Mesendoderm (in vitro differentiated cells): ENCODE results near the gene SLC13A1.

Experiments
- DNase-seq: peaks from one replicate; pipeline ENCODE4 v3.0.0; 2013
- H2AK5ac ChIP-seq: 2 replicates; pipeline ENCODE4 v1.6.1; 2013; ENCODE audit warnings: low read length, inconsistent platforms
- H2BK120ac ChIP-seq: 2 replicates; pipeline ENCODE4 v1.6.1; 2013; ENCODE audit warnings: low read depth, mild to moderate bottlenecking, low read length, moderate library complexity, mixed read lengths
- H2BK15ac ChIP-seq: replicated peaks from 2 replicates; pipeline ENCODE4 v1.6.1; 2013; ENCODE audit warnings: low read depth, mild to moderate bottlenecking, moderate library complexity
- H2BK5ac ChIP-seq: 2 replicates; pipeline ENCODE4 v1.6.1; 2013; ENCODE audit warnings: low read length, inconsistent platforms
- H3K18ac ChIP-seq: 2 replicates; pipeline ENCODE4 v1.6.1; 2013; ENCODE audit warnings: mild to moderate bottlenecking, low read length, mixed read lengths
- H3K23ac ChIP-seq: one replicate; pipeline ENCODE4 v1.6.1; 2013; ENCODE audit warnings: low read length
- H3K27ac ChIP-seq: 2 replicates; pipeline ENCODE4 v1.5.1; 2013; ENCODE audit warnings: low read depth, mild to moderate bottlenecking, inconsistent platforms, low read length, moderate library complexity
- H3K27me3 ChIP-seq: 2 replicates; pipeline ENCODE4 v1.6.1; 2013; ENCODE audit warnings: low read length, control low read depth, mild to moderate bottlenecking, inconsistent platforms; ENCODE audit not compliant: insufficient read depth, poor library complexity
- H3K36me3 ChIP-seq: 2 replicates; pipeline ENCODE4 v1.6.1; 2013; ENCODE audit warnings: low read length, inconsistent platforms; ENCODE audit not compliant: control insufficient read depth, insufficient read depth
- H3K4ac ChIP-seq: one replicate; pipeline ENCODE4 v1.6.1; 2013; ENCODE audit warnings: low read depth, mild to moderate bottlenecking, low read length, moderate library complexity
- H3K4me1 ChIP-seq: 2 replicates; pipeline ENCODE4 v1.6.1; 2013; ENCODE audit warnings: low read depth, low read length, inconsistent platforms; ENCODE audit not compliant: control insufficient read depth
- H3K4me2 ChIP-seq: 2 replicates; pipeline ENCODE4 v1.6.1; 2013; ENCODE audit warnings: low read length
- H3K4me3 ChIP-seq: 2 replicates; pipeline ENCODE4 v1.5.1; 2013; ENCODE audit warnings: mild to moderate bottlenecking, low read length
- H3K56ac ChIP-seq: one replicate; pipeline ENCODE4 v1.6.1; 2013; ENCODE audit warnings: low read length
- H3K79me1 ChIP-seq: 2 replicates; pipeline ENCODE4 v1.6.1; 2013; ENCODE audit warnings: low read length, inconsistent platforms
- H3K79me2 ChIP-seq: 2 replicates; pipeline ENCODE4 v1.6.1; 2013; ENCODE audit warnings: mild to moderate bottlenecking, low read length; ENCODE audit not compliant: control insufficient read depth, insufficient read depth
- H3K9ac ChIP-seq: 2 replicates; pipeline ENCODE4 v1.6.1; 2013; ENCODE audit warnings: low read length, inconsistent platforms
- H4K5ac ChIP-seq: one replicate; pipeline ENCODE4 v1.6.1; 2013; ENCODE audit warnings: low read length
- H4K8ac ChIP-seq: one replicate; pipeline ENCODE4 v1.6.1; 2013; ENCODE audit warnings: low read depth, mild to moderate bottlenecking, control low read depth, low read length, moderate library complexity
- WGBS: extraction: QIAGEN DNeasy Blood & Tissue Kit; methylation state at CpG from one replicate; pipeline ENCODE4 v1.1.7; 2013; ENCODE audit warnings: low lambda C conversion rate, missing lambda C conversion rate; ENCODE audit not compliant: insufficient coverage; ENCODE audit errors: extremely low coverage; 5-methylcytosine and 5-hydroxymethylcytosine counted together

The SLC13A1 gene

GRCh38 chr7:123122916-123123315 is 76.9 kb downstream of the SLC13A1 start:
- no peak overlapping the region for H2BK120ac ChIP-seq
- H3K18ac ChIP-seq, result no peak overlapping the region
- H3K27me3 ChIP-seq, result no peaks in the 10 kb centered on the region
- no peak overlapping the region for H3K4me2 ChIP-seq
- H2BK5ac ChIP-seq, result no peak overlapping the region
- H3K56ac ChIP-seq, result no peak overlapping the region
- H2BK15ac ChIP-seq, result no peak overlapping the region
- no peak overlapping the region for H2AK5ac ChIP-seq
- H3K4me3 ChIP-seq, result no peak overlapping the region
- no peaks in the 10 kb centered on the region for H3K79me1 ChIP-seq
- H3K79me2 ChIP-seq, result no peaks in the 10 kb centered on the region
- no peak overlapping the region for H3K4ac ChIP-seq
- H4K5ac ChIP-seq, result no peak overlapping the region
- H3K9ac ChIP-seq, result no peak overlapping the region
- no peak overlapping the region for H3K27ac ChIP-seq
- no peaks in the 10 kb centered on the region for H3K36me3 ChIP-seq
- no peak overlapping the region for H3K23ac ChIP-seq
- no peak overlapping the region for H4K8ac ChIP-seq
- H3K4me1 ChIP-seq, result no peaks in the 10 kb centered on the region
- no peak for DNase-seq

DNA sequence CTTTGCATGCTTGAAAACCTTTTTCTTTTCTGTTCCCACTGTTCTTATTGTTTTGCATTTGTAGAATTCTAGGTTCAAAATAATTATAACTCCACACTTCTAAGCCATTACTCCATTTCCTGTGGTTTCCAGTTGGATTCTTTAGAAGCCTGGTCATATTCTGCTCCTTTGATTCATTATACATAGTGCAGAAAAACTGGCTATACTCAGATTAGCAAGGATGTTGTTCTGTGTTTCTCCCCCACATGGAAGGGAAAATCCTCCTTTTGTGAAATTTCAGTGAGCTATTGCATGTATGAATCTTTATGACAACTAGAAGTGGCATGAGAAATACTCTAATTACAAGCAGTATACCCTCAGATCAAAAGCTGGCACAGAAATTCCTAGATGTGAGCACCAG is 79.5 kb downstream of the SLC13A1 start:
- Histone ChIP-seq H3K79me2 (no peaks in the 10 kb centered on the region), H3K27ac (no peak overlapping the region), H3K4me2 (no peak overlapping the region)

GRCh38 chr7:123115331-123115730 is 84.4 kb downstream of the SLC13A1 start:
- DNase-seq, result no peak
- Histone ChIP-seq H3K79me2 (no peaks in the 10 kb centered on the region), H2BK5ac (no peak overlapping the region), H3K4ac (no peak overlapping the region), H3K36me3 (no peaks in the 10 kb centered on the region), H2BK120ac (no peak overlapping the region), H3K27ac (no peak overlapping the region), H3K18ac (no peak overlapping the region), H3K79me1 (no peaks in the 10 kb centered on the region), H3K4me2 (no peak overlapping the region), H2AK5ac (no peak overlapping the region), H3K27me3 (no peaks in the 10 kb centered on the region), H3K4me3 (no peak overlapping the region), H3K56ac (no peak overlapping the region), H4K8ac (no peak overlapping the region), H3K23ac (no peak overlapping the region), H4K5ac (no peak overlapping the region), H2BK15ac (no peak overlapping the region), H3K9ac (no peak overlapping the region), H3K4me1 (no peaks in the 10 kb centered on the region)
- no CpG with 5 or more reads among the region's 3 CpGs for WGBS

More for the DNA sequence above, 79.5 kb downstream of the SLC13A1 start:
- Histone ChIP-seq H3K4me3 (no peak overlapping the region), H3K56ac (no peak overlapping the region), H3K27me3 (no peaks in the 10 kb centered on the region), H2BK120ac (no peak overlapping the region), H4K5ac (no peak overlapping the region), H3K23ac (no peak overlapping the region), H3K4ac (no peak overlapping the region), H3K18ac (no peak overlapping the region), H2BK5ac (no peak overlapping the region), H3K4me1 (no peaks in the 10 kb centered on the region), H3K79me1 (no peaks in the 10 kb centered on the region), H2BK15ac (no peak overlapping the region), H3K36me3 (no peaks in the 10 kb centered on the region), H4K8ac (no peak overlapping the region), H2AK5ac (no peak overlapping the region), H3K9ac (no peak overlapping the region)
- no peak for DNase-seq

DNA sequence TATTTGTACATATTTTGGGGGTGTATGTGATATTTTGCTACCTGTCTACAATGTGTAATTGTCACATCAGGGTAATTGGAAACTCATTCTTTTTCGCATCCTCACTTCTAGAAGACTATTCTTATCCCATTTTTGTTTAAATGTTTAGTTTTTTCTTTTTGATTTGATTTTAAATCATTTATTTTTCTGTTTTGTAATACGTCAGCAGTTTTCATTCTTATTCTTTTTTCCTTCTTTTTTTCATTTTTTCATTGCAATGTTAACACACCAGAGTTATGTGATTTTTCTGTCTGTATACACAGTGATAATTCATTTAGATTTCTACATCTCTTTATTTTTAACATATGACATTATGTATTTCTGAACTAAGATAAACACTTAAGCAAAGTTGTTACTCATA is 85.5 kb downstream of the SLC13A1 start:
- H4K5ac ChIP-seq, result no peak overlapping the region
- H2BK5ac ChIP-seq, result no peak overlapping the region
- no peaks in the 10 kb centered on the region for H3K36me3 ChIP-seq
- no peak overlapping the region for H3K27ac ChIP-seq
- H3K4ac ChIP-seq, result no peak overlapping the region
- no peaks in the 10 kb centered on the region for H3K79me1 ChIP-seq
- H2BK15ac ChIP-seq, result no peak overlapping the region
- H2BK120ac ChIP-seq, result no peak overlapping the region
- DNase-seq, result no peak
- no peak overlapping the region for H2AK5ac ChIP-seq
- H3K9ac ChIP-seq, result no peak overlapping the region
- H3K27me3 ChIP-seq, result no peaks in the 10 kb centered on the region
- H3K4me3 ChIP-seq, result no peak overlapping the region
- no peak overlapping the region for H3K23ac ChIP-seq
- no peak overlapping the region for H3K4me2 ChIP-seq
- H4K8ac ChIP-seq, result no peak overlapping the region
- H3K4me1 ChIP-seq, result no peaks in the 10 kb centered on the region
- no CpG with 5 or more reads among the region's 2 CpGs for WGBS
- no peaks in the 10 kb centered on the region for H3K79me2 ChIP-seq
- no peak overlapping the region for H3K56ac ChIP-seq
- H3K18ac ChIP-seq, result no peak overlapping the region

- no peak overlapping the region for H3K18ac ChIP-seq
- no peak overlapping the region for H3K9ac ChIP-seq
- no peaks in the 10 kb centered on the region for H3K36me3 ChIP-seq
- no peaks in the 10 kb centered on the region for H3K79me1 ChIP-seq
- no peak for DNase-seq
- H3K23ac ChIP-seq, result no peak overlapping the region
- H3K79me2 ChIP-seq, result no peaks in the 10 kb centered on the region
- H3K4me2 ChIP-seq, result no peak overlapping the region
- H3K56ac ChIP-seq, result no peak overlapping the region
- H2BK120ac ChIP-seq, result no peak overlapping the region
- H3K27me3 ChIP-seq, result no peaks in the 10 kb centered on the region
- H2AK5ac ChIP-seq, result no peak overlapping the region
- no CpG with 5 or more reads among the region's 1 CpG for WGBS
- no peak overlapping the region for H4K8ac ChIP-seq
- no peak overlapping the region for H2BK5ac ChIP-seq
- H3K4ac ChIP-seq, result no peak overlapping the region
- H2BK15ac ChIP-seq, result no peak overlapping the region
- no peak overlapping the region for H3K4me3 ChIP-seq
- H3K27ac ChIP-seq, result no peak overlapping the region
- H3K4me1 ChIP-seq, result no peaks in the 10 kb centered on the region
- no peak overlapping the region for H4K5ac ChIP-seq
These were observed 86.9 kb downstream of the SLC13A1 start for GRCh38 chr7:123112833-123113232.

DNA sequence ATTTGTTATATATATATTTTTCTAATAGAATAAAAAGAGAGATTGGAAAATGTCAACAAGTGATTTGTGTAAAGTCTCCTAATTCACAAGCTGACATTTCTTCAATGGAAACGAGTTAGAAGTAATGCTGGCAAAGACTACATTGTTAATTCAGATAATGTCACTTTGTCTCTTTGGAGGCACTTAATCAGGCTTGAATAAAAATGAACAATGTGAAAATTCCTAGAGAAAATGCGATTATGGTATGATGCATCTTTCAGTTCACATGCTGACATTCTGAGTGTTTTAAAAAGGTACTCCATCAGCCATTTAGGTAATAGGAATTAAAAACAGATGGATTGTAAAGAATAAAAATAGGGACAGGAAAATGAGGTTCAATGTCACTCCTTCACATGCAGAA is 100.1 kb downstream of the SLC13A1 start:
- Histone ChIP-seq H2BK120ac (no peak overlapping the region), H3K9ac (no peak overlapping the region), H2BK5ac (no peak overlapping the region), H4K5ac (no peak overlapping the region), H2AK5ac (no peak overlapping the region), H3K4me3 (no peak overlapping the region), H3K56ac (no peak overlapping the region), H3K79me1 (no peaks in the 10 kb centered on the region), H3K4ac (no peak overlapping the region), H2BK15ac (no peak overlapping the region), H3K27ac (no peak overlapping the region), H3K4me2 (no peak overlapping the region), H3K36me3 (no peaks in the 10 kb centered on the region), H3K18ac (no peak overlapping the region), H3K27me3 (no peaks in the 10 kb centered on the region), H3K23ac (no peak overlapping the region), H4K8ac (no peak overlapping the region), H3K4me1 (no peaks in the 10 kb centered on the region), H3K79me2 (no peaks in the 10 kb centered on the region)
- no CpG with 5 or more reads among the region's 2 CpGs for WGBS
- no peak for DNase-seq
